OCI-LY1 (cell line): ENCODE data around the gene TRPM3.

ENCODE experiments used
- H2AFZ ChIP-seq: fragments of 200-600 bp; sonication (generic), shearing (Covaris generic); 2 replicates; pipeline ENCODE4 v1.6.0; 2014; ENCODE audit warnings: antibody characterized with exemption, mild to moderate bottlenecking, low read length
- H3F3A ChIP-seq: fragments of 200-600 bp; sonication (generic), shearing (Covaris generic); 2 replicates; pipeline ENCODE4 v1.6.0; 2014; ENCODE audit warnings: mild to moderate bottlenecking, antibody characterized with exemption, low read length, moderate library complexity; ENCODE audit not compliant: insufficient read depth
- H3K27ac ChIP-seq: fragments of 200-600 bp; sonication (generic); 2 replicates; pipeline ENCODE4 v1.5.1; 2014; ENCODE audit warnings: low read length, mixed run types, mild to moderate bottlenecking, low read depth; ENCODE audit not compliant: poor library complexity, severe bottlenecking
- H3K27me3 ChIP-seq: fragments of 200-600 bp; sonication (generic); 2 replicates; pipeline ENCODE4 v1.6.0; 2014; ENCODE audit warnings: antibody characterized with exemption, mild to moderate bottlenecking, low read length, moderate library complexity; ENCODE audit not compliant: insufficient read depth
- H3K36me3 ChIP-seq: fragments of 200-600 bp; sonication (generic); 2 replicates; pipeline ENCODE4 v1.6.1; 2014; ENCODE audit warnings: mild to moderate bottlenecking, antibody characterized with exemption, low read length, moderate library complexity, mixed read lengths; ENCODE audit not compliant: insufficient read depth
- H3K4me1 ChIP-seq: fragments of 200-600 bp; sonication (generic); 2 replicates; pipeline ENCODE4 v1.5.1; 2014; ENCODE audit warnings: mild to moderate bottlenecking, low read length, moderate library complexity; ENCODE audit not compliant: insufficient read depth, severe bottlenecking
- H3K4me2 ChIP-seq: fragments of 200-600 bp; sonication (generic), shearing (Covaris generic); 2 replicates; pipeline ENCODE4 v1.6.1; 2014; ENCODE audit warnings: low read length
- H3K4me3 ChIP-seq: fragments of 200-600 bp; sonication (generic); 2 replicates; pipeline ENCODE4 v1.5.1; 2014; ENCODE audit warnings: low read length, low read depth, mild to moderate bottlenecking, mixed read lengths; ENCODE audit not compliant: poor library complexity, severe bottlenecking
- H3K79me2 ChIP-seq: fragments of 200-600 bp; shearing (Covaris generic); 2 replicates; pipeline ENCODE4 v1.6.1; 2016; ENCODE audit warnings: mixed run types, low read length, mixed read lengths; ENCODE audit not compliant: insufficient read depth
- H3K9ac ChIP-seq: fragments of 200-600 bp; sonication (generic), shearing (Covaris generic); 2 replicates; pipeline ENCODE4 v1.6.1; 2014; ENCODE audit warnings: mild to moderate bottlenecking, low read length, mixed read lengths
- H3K9me2 ChIP-seq: fragments of 200-600 bp; sonication (generic), shearing (Covaris generic); 2 replicates; pipeline ENCODE4 v1.6.1; 2014; ENCODE audit warnings: low read depth, mild to moderate bottlenecking, low read length, mixed read lengths
- H3K9me3 ChIP-seq: fragments of 200-600 bp; shearing (Covaris generic); 2 replicates; pipeline ENCODE4 v1.6.1; 2014; ENCODE audit warnings: low read length, mixed read lengths
- H4K20me1 ChIP-seq: fragments of 200-600 bp; sonication (generic), shearing (Covaris generic); 2 replicates; pipeline ENCODE4 v1.6.0; 2016; ENCODE audit warnings: mild to moderate bottlenecking, low read length; ENCODE audit not compliant: insufficient read depth
- CTCF ChIP-seq: fragments of 200-600 bp; sonication (generic), shearing (Covaris generic); IDR thresholded peaks from 2 replicates; pipeline ENCODE4 v1.5.1; 2017; ENCODE audit warnings: mild to moderate bottlenecking, antibody characterized with exemption, low read length, moderate library complexity, mixed read lengths
- EZH2 ChIP-seq: fragments of 200-600 bp; sonication (generic), shearing (Covaris generic); IDR thresholded peaks from 2 replicates; pipeline ENCODE4 v1.8.0; 2017; ENCODE audit warnings: borderline replicate concordance, mixed run types, mild to moderate bottlenecking, antibody characterized with exemption, low read length, moderate library complexity, mixed read lengths

Gene TRPM3

GRCh38 chr9:70618784-70619183 is 502.6 kb downstream of the TRPM3 start:
- Histone ChIP-seq H3K4me1 (no peaks in the 10 kb centered on the region), H3K4me2 (no peak overlapping the region), H3K4me3 (no peak overlapping the region), H3K9me2 (no peaks in the 10 kb centered on the region), H3K27ac (no peak overlapping the region), H2AFZ (no peak overlapping the region), H3K9ac (no peak overlapping the region), H3F3A (no peaks in the 10 kb centered on the region), H3K27me3 (no peaks in the 10 kb centered on the region), H3K79me2 (no peaks in the 10 kb centered on the region), H3K36me3 (no peaks in the 10 kb centered on the region), H4K20me1 (no peaks in the 10 kb centered on the region), H3K9me3 (no peaks in the 10 kb centered on the region)
- TF ChIP-seq EZH2: no peak
- TF ChIP-seq CTCF: no peak

GRCh38 chr9:70617033-70617828 is 504.2 kb downstream of the TRPM3 start:
- no peaks in the 10 kb centered on the region for H3K4me1 ChIP-seq
- H3K4me3 ChIP-seq: no peak overlapping the region
- H3K9ac ChIP-seq: no peak overlapping the region
- no peaks in the 10 kb centered on the region for H3K27me3 ChIP-seq
- no peak overlapping the region for H2AFZ ChIP-seq
- H3K4me2 ChIP-seq: no peak overlapping the region
- TF ChIP-seq CTCF (no peak), EZH2 (no peak)
- H3K27ac ChIP-seq: no peak overlapping the region
- H3K9me3 ChIP-seq: no peaks in the 10 kb centered on the region
- no peaks in the 10 kb centered on the region for H3F3A ChIP-seq
- no peaks in the 10 kb centered on the region for H3K79me2 ChIP-seq
- H3K9me2 ChIP-seq: no peaks in the 10 kb centered on the region
- no peaks in the 10 kb centered on the region for H3K36me3 ChIP-seq
- no peaks in the 10 kb centered on the region for H4K20me1 ChIP-seq

GRCh38 chr9:70616228-70616990 is 505.0 kb downstream of the TRPM3 start:
- H2AFZ ChIP-seq: no peak overlapping the region
- TF ChIP-seq EZH2 (no peak), CTCF (no peak)
- H3F3A ChIP-seq: no peaks in the 10 kb centered on the region
- H3K4me2 ChIP-seq: no peak overlapping the region
- no peaks in the 10 kb centered on the region for H4K20me1 ChIP-seq
- H3K79me2 ChIP-seq: no peaks in the 10 kb centered on the region
- no peaks in the 10 kb centered on the region for H3K9me3 ChIP-seq
- H3K36me3 ChIP-seq: no peaks in the 10 kb centered on the region
- H3K9me2 ChIP-seq: no peaks in the 10 kb centered on the region
- no peak overlapping the region for H3K4me3 ChIP-seq
- no peaks in the 10 kb centered on the region for H3K27me3 ChIP-seq
- H3K9ac ChIP-seq: no peak overlapping the region
- H3K4me1 ChIP-seq: no peaks in the 10 kb centered on the region
- no peak overlapping the region for H3K27ac ChIP-seq
